Pulmonary artery endothelial cell (primary cell): ENCODE results near the gene KDELR1. TPM values are rescaled to one million over a fixed set of nuclear protein-coding genes. Genes with fewer than 3 reads are reported as not detected.

ENCODE experiments used
- DNase-seq: peaks from one replicate; pipeline ENCODE4 v3.0.0-alpha.2; 2011; ENCODE audit warnings: low read depth, low spot score
- total RNA-seq: library from RNA; depleted of rRNA; stranded (reverse); fragments of >200 nt; gene quantifications from 2 replicates; pipeline ENCODE4 v1.2.3, GENCODE V29; 2014

KDELR1 gene
- 45.6 and 47.8 TPM in 2 replicates for total RNA-seq

DNA sequence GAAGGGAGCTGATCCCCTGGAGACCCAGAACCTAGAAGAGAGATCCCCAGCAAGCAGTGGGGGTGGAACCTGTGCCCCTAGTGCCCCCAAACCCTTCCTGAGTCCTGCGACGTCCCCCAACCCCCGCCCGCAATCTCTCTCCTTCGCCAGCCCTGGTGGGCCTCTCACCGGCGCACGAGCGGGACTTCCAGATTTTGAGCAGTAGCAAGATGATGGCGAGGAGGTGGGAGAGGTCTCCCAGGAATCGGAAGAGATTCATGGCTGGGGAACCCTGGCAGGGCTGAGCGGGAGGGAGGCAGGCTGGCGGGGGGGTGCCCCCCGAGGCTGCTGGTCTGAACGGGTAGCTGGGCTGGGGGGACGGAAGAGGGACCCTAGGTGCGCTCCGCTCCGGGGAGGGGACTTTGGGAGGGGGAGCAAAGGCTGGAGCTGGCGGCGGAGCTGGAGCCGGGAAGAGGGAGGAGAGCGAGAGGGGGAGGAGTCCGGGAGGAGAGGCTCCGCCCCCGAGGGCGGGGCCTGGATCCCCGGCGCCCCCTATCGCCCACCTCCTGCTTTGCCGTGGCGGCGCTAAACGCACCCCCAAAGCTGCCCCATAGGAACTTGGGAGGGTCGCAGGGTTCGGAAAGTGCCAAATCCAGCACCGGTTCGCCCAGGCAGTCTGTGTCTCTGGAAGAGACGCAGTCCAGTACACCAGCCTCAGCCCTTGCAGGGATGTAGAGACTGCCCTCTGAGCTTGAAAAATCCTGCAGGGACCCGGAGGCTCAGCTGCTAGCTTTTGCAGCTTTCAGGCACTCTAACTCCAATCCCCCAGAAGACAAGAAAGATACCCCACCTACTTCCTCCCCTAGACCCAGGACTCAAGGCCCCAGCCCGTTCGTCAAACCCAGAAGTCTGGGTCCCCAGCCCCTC lies at the start of gene KDELR1:
TSS of gene KDELR1 (minus strand) at position 452 of the 906 bp plus-strand sequence. CDS start at position 259, 193 bp downstream.
- no peak for DNase-seq

DNA sequence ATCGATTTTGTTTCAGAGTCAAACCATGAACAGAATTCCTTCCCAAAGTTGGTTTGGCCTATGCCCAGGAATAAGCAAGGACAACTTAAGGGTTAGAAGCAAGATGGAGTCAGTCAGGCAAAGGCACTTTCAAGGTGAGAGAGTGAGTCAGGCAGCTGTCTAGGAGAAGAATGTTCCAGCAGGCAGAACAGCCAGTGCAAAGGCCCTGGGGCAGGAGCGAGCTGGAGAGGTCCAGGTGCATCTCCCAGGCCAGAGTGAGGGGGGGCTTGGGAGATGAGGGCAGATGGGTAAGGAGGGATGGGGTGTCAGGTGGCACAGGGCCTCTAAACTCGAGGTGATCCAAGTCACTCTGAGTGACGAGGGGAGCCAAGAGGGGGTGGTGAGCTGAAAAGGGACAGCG lies 45.2 kb upstream of the KDELR1 start:
- DNase-seq, result no peak

DNA sequence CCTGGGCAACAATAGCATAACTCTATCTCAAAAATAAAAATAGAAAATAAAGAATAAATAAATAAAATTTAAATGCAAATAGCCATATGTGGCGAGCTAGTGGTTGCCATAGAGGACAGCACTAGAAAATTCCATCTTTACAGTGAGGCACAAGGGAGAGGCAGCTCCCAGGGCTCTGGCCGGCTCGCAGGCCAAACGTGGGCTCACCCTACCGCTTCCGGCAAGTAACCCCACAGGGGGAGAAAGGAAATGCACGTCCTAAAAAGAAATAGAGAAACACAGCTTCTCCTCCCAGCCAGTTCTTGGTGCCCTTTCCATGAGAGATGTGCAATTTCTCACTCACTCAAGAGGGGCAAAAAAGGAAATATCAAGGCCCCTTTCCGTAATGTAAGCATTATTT lies 42.0 kb upstream of the KDELR1 start:
- no peak for DNase-seq

DNA sequence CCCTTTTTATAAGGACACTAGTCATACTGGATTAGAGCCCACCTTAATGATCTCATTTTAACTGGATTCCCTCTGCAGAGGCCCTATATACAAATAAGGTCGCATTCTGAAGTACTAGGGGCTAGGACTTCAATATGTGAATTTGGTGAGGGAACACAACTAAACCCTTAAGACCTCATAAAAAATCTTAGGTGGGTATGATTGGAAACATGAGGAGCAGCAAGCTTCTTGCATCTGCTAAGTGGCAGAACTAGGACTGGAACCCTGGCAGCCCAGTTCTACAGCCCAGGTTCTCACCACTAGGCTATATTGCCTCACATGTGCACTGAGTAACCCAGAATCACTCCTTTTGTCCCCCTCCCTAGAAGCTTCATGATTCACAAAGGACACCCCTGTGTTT lies 37.3 kb upstream of the KDELR1 start:
- DNase-seq, result no peak

GRCh38 chr19:48424694-48425219 lies 33.4 kb upstream of the KDELR1 start:
- DNase-seq, result no peak

- no peak for DNase-seq
Observed at GRCh38 chr19:48421548-48421947, 30.2 kb upstream of the KDELR1 start.

- DNase-seq, result no peak
Observed at GRCh38 chr19:48419158-48419920, 28.0 kb upstream of the KDELR1 start.

DNA sequence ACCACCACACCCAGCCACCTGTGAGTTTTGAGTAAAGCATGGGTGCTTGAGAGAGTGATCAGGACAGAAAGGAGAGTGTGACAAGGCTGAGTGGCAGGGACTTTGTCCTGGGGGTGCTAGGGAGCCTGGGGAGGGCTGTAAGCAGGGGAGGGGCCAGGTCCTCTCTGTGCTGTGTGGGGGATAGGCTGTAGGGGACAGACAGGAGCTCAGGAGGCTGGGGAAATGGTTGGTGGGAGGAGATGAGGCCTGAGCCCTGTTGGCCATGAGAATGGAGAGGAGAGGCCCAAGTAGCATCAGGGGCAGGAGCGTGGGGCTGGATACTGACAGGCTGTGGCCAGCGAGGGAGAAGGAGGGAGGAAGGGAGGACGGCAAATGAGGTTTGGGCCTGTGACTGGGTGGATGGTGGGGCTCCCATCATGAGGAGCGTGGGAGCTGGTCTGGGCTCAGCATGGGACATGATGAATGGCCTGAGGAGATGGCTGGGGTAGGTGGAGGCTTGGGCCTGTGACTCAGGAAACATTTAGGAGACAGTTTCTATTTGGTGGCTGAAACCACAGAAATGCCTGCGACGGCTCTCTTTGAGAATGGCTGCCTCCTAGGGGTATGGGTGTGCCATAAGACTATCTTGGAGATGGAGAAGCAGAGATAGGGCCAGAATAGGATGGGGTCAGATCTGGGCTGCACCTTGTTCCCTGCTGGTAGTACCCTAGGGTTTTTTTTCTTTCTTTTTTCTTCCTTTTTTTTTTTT lies 27.1 kb upstream of the KDELR1 start:
- DNase-seq, result no peak

DNA sequence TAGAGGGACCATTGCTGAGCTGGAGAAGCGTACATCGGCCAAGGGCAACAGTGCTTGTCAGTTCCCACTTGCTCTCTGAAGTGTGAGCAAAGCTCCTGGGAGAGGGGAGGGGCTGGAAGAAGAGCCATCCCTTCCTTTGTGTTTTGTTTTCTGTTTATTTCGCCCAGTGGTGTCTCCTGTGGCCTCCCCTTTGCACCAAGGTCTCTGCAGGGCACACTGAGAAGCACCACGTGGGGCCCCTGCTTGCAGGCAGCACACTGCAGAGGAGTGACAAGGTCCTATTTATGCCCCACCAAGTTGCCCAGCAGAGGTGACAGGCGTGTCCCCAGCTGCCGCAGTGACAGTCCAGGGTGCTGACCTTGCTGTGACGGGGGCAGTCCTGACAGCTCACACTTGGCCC lies 26.1 kb upstream of the KDELR1 start:
- no peak for DNase-seq

- DNase-seq, result no peak
Observed at GRCh38 chr19:48415806-48416221, 24.5 kb upstream of the KDELR1 start.

- peak; percentile 51 for DNase-seq
Observed at GRCh38 chr19:48415395-48415794, 24.0 kb upstream of the KDELR1 start.

GRCh38 chr19:48413879-48414587 lies 22.7 kb upstream of the KDELR1 start:
- DNase-seq, result no peak

- no peak for DNase-seq
Observed at GRCh38 chr19:48405850-48406249, 14.5 kb upstream of the KDELR1 start.

DNA sequence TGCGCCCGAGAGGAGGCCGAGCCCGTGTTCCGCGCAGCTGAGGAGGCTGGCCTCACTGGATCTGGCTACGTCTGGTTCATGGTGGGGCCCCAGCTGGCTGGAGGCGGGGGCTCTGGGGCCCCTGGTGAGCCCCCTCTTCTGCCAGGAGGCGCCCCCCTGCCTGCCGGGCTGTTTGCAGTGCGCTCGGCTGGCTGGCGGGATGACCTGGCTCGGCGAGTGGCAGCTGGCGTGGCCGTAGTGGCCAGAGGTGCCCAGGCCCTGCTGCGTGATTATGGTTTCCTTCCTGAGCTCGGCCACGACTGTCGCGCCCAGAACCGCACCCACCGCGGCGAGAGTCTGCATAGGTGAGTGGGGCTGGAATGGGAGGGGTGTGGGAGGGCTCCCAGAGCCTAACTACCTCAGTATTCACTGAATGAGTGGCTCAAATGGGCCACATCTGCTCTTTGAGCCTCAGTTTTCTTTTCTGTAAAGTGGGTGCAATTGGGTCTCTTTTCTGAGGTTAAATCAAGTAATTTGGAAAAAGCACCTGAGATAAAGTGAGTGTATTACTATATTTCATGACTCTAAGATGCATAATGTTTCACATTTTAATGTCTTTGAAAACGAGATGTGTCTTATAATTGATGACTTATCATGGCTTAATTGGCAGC lies 13.8 kb upstream of the KDELR1 start:
- DNase-seq, result no peak

GRCh38 chr19:48403606-48404005 lies 12.3 kb upstream of the KDELR1 start:
- DNase-seq, result no peak

GRCh38 chr19:48401287-48401686 lies 9.9 kb upstream of the KDELR1 start:
- DNase-seq, result no peak

DNA sequence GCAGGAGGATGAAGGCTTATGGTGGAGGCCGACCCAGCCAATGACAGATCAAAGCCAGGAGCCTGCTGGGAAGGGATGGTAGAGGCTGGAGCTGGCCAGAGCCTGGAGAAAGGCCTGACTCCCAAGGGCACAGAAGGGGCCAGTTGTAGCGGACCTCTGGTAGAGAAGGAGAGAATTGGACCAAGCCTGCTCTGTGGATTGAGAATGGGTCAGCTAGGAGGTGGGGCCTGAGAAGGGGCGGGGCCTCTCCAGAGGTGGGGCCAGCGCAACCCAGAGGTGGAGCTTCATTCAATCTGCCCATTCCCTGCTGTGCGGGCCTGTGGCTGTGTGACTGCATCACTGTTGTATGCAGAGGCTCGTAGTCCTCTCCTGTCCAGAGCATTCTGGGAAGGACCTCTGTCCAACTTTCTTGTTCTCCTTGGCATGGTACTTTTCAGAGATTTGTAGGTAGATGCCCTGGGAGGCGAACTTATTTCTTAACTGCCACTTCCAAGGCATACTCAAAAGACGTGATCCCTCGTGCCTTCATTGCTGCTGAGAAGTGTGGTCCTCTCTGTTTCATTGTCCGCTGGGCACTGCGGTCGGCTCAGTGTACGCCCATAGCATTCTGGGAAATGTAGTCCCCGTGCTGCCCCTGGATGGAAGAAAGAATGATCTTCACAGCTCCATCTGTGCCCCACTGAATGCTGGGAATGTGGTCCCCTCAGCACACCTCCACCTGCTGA lies 8.8 kb upstream of the KDELR1 start:
- no peak for DNase-seq

DNA sequence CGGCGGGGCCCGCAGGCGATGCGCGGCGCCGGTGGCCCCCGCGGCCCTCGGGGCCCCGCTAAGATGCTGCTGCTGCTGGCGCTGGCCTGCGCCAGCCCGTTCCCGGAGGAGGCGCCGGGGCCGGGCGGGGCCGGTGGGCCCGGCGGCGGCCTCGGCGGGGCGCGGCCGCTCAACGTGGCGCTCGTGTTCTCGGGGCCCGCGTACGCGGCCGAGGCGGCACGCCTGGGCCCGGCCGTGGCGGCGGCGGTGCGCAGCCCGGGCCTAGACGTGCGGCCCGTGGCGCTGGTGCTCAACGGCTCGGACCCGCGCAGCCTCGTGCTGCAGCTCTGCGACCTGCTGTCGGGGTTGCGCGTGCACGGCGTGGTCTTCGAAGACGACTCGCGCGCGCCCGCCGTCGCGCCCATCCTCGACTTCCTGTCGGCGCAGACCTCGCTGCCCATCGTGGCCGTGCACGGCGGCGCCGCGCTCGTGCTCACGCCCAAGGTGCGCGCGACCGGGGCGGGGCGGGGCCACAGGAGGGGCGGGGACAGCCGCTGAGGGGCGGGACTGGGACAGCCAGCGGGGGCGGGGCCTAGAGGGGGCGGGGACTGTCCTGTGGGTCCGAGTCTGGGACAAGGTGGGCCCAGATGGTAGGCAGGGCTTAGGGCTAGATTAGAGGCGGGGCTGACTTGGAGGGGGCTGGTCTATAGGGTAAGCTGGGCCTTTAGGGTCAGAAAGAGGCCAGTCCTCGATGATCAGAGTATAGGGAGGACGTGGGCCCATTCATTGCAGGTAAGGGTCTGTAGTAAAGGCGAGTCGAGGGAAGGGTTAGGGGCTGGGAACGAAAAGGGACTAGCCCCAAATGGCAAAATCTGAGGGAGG lies 7.3 kb upstream of the KDELR1 start:
- DNase-seq, result no peak

GRCh38 chr19:48398102-48398374 lies 6.7 kb upstream of the KDELR1 start:
- DNase-seq, result no peak
